ENCODE results near the gene TRAPPC12.

DNA sequence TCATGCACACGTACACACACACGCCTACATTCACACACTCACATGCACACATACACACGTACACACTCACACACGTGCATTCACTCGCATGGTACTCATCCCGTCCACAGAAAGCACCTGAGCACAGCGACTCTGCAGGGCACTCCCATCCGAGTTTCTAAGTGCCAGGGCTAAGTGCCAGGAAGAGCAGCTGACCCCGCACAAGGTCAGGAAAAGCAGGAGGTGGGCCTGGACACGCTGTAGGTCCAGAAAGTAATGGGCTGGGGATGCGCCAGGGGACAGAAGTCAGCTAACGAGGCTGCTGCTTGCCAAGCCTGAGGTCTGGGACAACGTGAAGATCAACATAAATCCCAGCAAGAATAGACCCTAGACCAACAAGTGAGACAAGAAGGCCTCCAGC, 124.0 kb downstream of the TRAPPC12 start:
- no peak for TF ChIP-seq CTCF (IDR thresholded peaks at IDR 0.05)
- TF ChIP-seq POLR2A (IDR thresholded peaks at IDR 0.05), result no peak
- TF ChIP-seq POLR2AphosphoS5 (IDR thresholded peaks at IDR 0.05), result no peak
